ENCODE measurements around the gene LLGL1. TPM values are rescaled to one million over a fixed set of nuclear protein-coding genes. Genes with fewer than 3 reads are reported as not detected.

LLGL1 gene
- total and polyA plus RNA-seq, 2 donors (not counting 3 experiments of a cell fraction or from before 2014, with no cell fraction given): 34.9 to 47.1 TPM

DNA sequence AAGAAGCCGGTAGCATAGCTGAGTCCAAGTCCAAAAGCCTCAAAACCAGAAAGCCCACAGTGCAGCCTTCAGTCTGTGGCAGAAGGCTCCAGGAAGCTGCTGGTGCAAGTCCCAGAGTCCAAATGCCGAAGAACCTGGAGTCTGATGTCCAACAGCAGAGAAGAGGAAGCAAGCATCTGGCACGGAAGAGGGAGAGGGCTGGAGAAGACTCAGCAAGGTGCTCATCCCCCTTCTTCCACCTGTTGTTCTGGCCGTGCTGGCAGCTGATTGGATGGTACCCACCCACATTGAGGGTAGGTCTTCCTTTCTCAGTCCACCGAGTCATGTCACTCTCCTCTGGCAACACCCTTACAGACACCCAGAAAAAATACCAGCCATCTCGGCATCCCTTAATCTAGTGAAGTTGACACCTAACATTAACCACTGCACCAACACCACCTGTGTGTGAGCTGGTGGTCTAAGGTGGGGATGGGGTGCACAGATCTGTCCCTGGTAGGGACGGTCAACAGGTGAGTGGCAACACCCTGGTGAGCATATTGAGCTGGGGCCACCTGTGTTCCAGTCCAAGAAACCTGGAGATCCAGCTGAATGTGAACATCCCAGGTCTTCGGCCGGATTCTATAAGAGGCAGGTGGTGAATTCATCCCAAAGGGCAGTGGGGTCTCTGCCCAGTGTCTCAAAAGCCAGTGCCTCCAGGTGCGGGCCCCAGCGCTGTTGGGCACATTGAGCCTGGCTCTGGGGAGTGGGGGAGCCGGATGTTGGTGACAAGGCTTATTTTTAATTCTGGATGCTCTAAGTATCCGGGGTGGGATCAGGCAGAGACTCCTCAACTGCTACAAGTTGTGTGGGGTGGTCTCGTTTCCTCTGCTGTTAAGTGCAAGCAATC is 44.9 kb downstream of the LLGL1 start:
- intact Hi-C loops (cut with micrococcal nuclease): no loop called here
- no TSS peak for BruUV-seq (replicated peaks)
- Histone ChIP-seq H3K9ac (replicated peaks; ENCODE audit: extremely low read depth, insufficient read depth, low read length) (no peak overlapping the region), H3K27me3 (ENCODE audit: control insufficient read depth in 2 of 2, insufficient read depth in 2 of 2, low read length in 2 of 2) (no peaks in the 10 kb centered on the region), H4K20me1 (replicated peaks; ENCODE audit: control insufficient read depth, extremely low read depth, insufficient read depth, low read length) (no peaks in the 10 kb centered on the region), H3K4me3 (replicated peaks in 1 of 3; ENCODE audit: insufficient read depth in 1 of 3, low read depth in 1 of 3, low read length in 3 of 3) (no peak overlapping the region), H3K4me2 (ENCODE audit: insufficient read depth, low read length) (no peak overlapping the region), H3K36me3 (ENCODE audit: control insufficient read depth in 2 of 2, extremely low read depth in 1 of 2, insufficient read depth in 2 of 2, low read length in 2 of 2) (peaks cover 5 to 7% of the 10 kb centered on the region in 2 experiments), H3K79me2 (ENCODE audit: control insufficient read depth, insufficient read depth, low read length) (no peaks in the 10 kb centered on the region), H3K9me1 (replicated peaks; ENCODE audit: control insufficient read depth, extremely low read depth, insufficient read depth, low read length) (no peaks in the 10 kb centered on the region), H3K9me3 (replicated peaks; ENCODE audit: control insufficient read depth, insufficient read depth, low read length) (no peaks in the 10 kb centered on the region), H2AFZ (ENCODE audit: low read depth, low read length) (no peak overlapping the region), H3K4me1 (ENCODE audit: control insufficient read depth, extremely low read depth, insufficient read depth, low read length) (no peaks in the 10 kb centered on the region), H3K27ac (ENCODE audit: insufficient read depth, low read depth, low read length) (no peak overlapping the region)
- dilution Hi-C loops (cut with MboI; ENCODE audit: extremely low pct_ligation_motif_present, low sequenced_read_pairs): no loop called here
- no peak for FAIRE-seq
- CTCF ChIA-PET: interaction anchor here (0.7 to 1.5 kb wide), 2 partner anchors 52 to 130 kb away, joined by 3 to 4 read pairs; no protein-coding TSS in a partner anchor
- POLR2A ChIA-PET: no interaction called here
- TF ChIP-seq POLR2A (IDR thresholded peaks at IDR 0.05; ENCODE audit: low read depth, low read length) (no peak), POLR2AphosphoS5 (IDR thresholded peaks at IDR 0.05; ENCODE audit: insufficient read depth, low read depth, low read length) (no peak), JUN (IDR thresholded peaks at IDR 0.05; ENCODE audit: borderline replicate concordance, insufficient read depth, insufficient read length, low read depth) (no peak), EZH2 (IDR thresholded peaks at IDR 0.05; ENCODE audit: borderline replicate concordance, low read depth, low read length, severe bottlenecking) (no peak), MYC (IDR thresholded peaks at IDR 0.05; ENCODE audit: low read depth, low read length) (no peak), FOS (IDR thresholded peaks at IDR 0.05; ENCODE audit: borderline replicate concordance, insufficient read depth, low read length) (no peak), GATA2 (IDR thresholded peaks at IDR 0.05; ENCODE audit: insufficient read depth, insufficient read length, low read depth, low read length) (no peak)
- TF ChIP-seq, protein P1, sequence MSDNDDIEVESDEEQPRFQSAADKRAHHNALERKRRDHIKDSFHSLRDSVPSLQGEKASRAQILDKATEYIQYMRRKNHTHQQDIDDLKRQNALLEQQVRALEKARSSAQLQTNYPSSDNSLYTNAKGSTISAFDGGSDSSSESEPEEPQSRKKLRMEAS (IDR thresholded peaks at IDR 0.05; ENCODE audit: insufficient read depth, insufficient read length): no peak
- TF ChIP-seq, protein P2, sequence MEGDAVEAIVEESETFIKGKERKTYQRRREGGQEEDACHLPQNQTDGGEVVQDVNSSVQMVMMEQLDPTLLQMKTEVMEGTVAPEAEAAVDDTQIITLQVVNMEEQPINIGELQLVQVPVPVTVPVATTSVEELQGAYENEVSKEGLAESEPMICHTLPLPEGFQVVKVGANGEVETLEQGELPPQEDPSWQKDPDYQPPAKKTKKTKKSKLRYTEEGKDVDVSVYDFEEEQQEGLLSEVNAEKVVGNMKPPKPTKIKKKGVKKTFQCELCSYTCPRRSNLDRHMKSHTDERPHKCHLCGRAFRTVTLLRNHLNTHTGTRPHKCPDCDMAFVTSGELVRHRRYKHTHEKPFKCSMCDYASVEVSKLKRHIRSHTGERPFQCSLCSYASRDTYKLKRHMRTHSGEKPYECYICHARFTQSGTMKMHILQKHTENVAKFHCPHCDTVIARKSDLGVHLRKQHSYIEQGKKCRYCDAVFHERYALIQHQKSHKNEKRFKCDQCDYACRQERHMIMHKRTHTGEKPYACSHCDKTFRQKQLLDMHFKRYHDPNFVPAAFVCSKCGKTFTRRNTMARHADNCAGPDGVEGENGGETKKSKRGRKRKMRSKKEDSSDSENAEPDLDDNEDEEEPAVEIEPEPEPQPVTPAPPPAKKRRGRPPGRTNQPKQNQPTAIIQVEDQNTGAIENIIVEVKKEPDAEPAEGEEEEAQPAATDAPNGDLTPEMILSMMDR (IDR thresholded peaks at IDR 0.05; ENCODE audit: extremely low read depth in 1 of 2, insufficient read depth in 1 of 2, low read depth in 1 of 2, low read length in 2 of 2): no peak
- no peak for DNase-seq (ENCODE audit: low read depth, low spot score)
